A549 (cell line): ENCODE results near the gene FGD4. TPM values are rescaled to one million over a fixed set of nuclear protein-coding genes. Genes with fewer than 3 reads are reported as not detected.

Source experiments
- ATAC-seq, 2 experiments: fragments of 200-7000 bp in 1 of 2; fragments of >200 bp in 1 of 2; cut with Nextera tagmentation in 1 of 2; cut with Tn5 transposase in 1 of 2; 3 replicates each; pipeline versions ENCODE4 v1.8.0 to v1.9.1; 2018 to 2020; ENCODE audit warnings: mild to moderate bottlenecking in 1 of 2, moderate library complexity in 1 of 2
- CTCF ChIA-PET: fragments of 300-600 bp; sonication (Branson Sonifier 250); formaldehyde crosslinking; extraction: SDS; loops from one replicate; lab custom pipeline; 2021; ENCODE audit warnings: antibody characterized with exemption, inconsistent platforms; lab: Yijun Ruan, JAX
- POLR2A ChIA-PET: fragments of 350-600 bp; formaldehyde crosslinking; extraction: SDS; loops from one replicate; lab custom pipeline; 2021; ENCODE audit warnings: antibody characterized with exemption, inconsistent platforms; lab: Yijun Ruan, JAX
- DNase-seq, 2 experiments: peaks; one replicate each; pipeline versions ENCODE4 v3.0.0 to v3.0.0-alpha.2; 2011 to 2016; ENCODE audit warnings: low read depth in 1 of 2, low spot score in 1 of 2
- FAIRE-seq: peaks from 2 replicates; lab custom pipeline; 2011; peaks lifted over from hg19 to GRCh38; lab: Jason Lieb, UNC
- H3K27ac ChIP-seq, 2 experiments: fragments of >200 bp; sonication (Bioruptor Twin); formaldehyde crosslinking; 3 replicates each; pipeline ENCODE4 v1.5.1; 2016 to 2017
- H3K4me1 ChIP-seq: fragments of >200 bp; sonication (Bioruptor Twin); formaldehyde crosslinking; 3 replicates; pipeline ENCODE4 v1.6.1; 2016
- H3K4me2 ChIP-seq: fragments of >200 bp; sonication (Bioruptor Twin); formaldehyde crosslinking; 3 replicates; pipeline ENCODE4 v1.6.1; 2016
- H3K4me3 ChIP-seq: fragments of >200 bp; sonication (Bioruptor Twin); formaldehyde crosslinking; 3 replicates; pipeline ENCODE4 v1.5.1; 2016
- H3K9me3 ChIP-seq: fragments of >200 bp; sonication (Bioruptor Twin); formaldehyde crosslinking; 3 replicates; pipeline ENCODE4 v1.6.1; 2016
- CBX2 ChIP-seq: fragments of 200-600 bp; sonication (generic); IDR thresholded peaks from 2 replicates; pipeline ENCODE4 v1.6.1; 2016; ENCODE audit warnings: low read depth, mild to moderate bottlenecking, borderline replicate concordance
- CEBPB ChIP-seq, 2 experiments: fragments of >200 bp in 1 of 2; sonication (Bioruptor Twin) in 1 of 2; formaldehyde crosslinking in 1 of 2; IDR thresholded peaks; 2 replicates each; pipeline ENCODE4 v1.6.1; 2012 to 2016
- ESRRA ChIP-seq: fragments of 150-350 bp; IDR thresholded peaks from 2 replicates; pipeline ENCODE4 v1.6.1; 2014; ENCODE audit warnings: mild to moderate bottlenecking, low read length, borderline replicate concordance
- FOSL2 ChIP-seq, 2 experiments: fragments of 450-650 bp in 1 of 2; fragments of >200 bp in 1 of 2; sonication (Bioruptor Twin) in 1 of 2; formaldehyde crosslinking; IDR thresholded peaks; 2 replicates each; pipeline versions ENCODE4 v1.5.0 to v1.6.1; 2016 to 2020; ENCODE audit warnings: mild to moderate bottlenecking in 1 of 2, moderate library complexity in 1 of 2
- GATA3 ChIP-seq: IDR thresholded peaks from 2 replicates; pipeline ENCODE4 v1.6.1; 2012; ENCODE audit warnings: borderline replicate concordance
- JUNB ChIP-seq: fragments of >200 bp; sonication (Bioruptor Twin); formaldehyde crosslinking; IDR thresholded peaks from 2 replicates; pipeline ENCODE4 v1.6.1; 2016
- KDM1A ChIP-seq: fragments of 200-600 bp; sonication (generic); IDR thresholded peaks from 2 replicates; pipeline ENCODE4 v1.6.1; 2016; ENCODE audit warnings: low read depth, mild to moderate bottlenecking
- KDM5A ChIP-seq: fragments of 200-600 bp; sonication (generic); IDR thresholded peaks from 2 replicates; pipeline ENCODE4 v1.6.1; 2016; ENCODE audit warnings: antibody characterized with exemption, mild to moderate bottlenecking
- MAFK ChIP-seq: fragments of 450-650 bp; IDR thresholded peaks from 2 replicates; pipeline ENCODE4 v1.6.1; 2014; ENCODE audit not compliant: partially characterized antibody
- MYC ChIP-seq: IDR thresholded peaks from 2 replicates; pipeline ENCODE4 v1.6.1; 2012; ENCODE audit warnings: mild to moderate bottlenecking, inconsistent platforms, low read length, improper control_type of control experiment, borderline replicate concordance
- POLR2A ChIP-seq: IDR thresholded peaks from 2 replicates; pipeline ENCODE4 v1.6.1; 2012; ENCODE audit warnings: mild to moderate bottlenecking, low read length
- POLR2AphosphoS2 ChIP-seq: conservative IDR thresholded peaks from 2 replicates; pipeline ENCODE4 v1.6.1; 2012; ENCODE audit warnings: low read length, improper control_type of control experiment, inconsistent platforms
- RARB ChIP-seq: fragments of 250-450 bp; sonication (Bioruptor Pico); IDR thresholded peaks from 2 replicates; pipeline ENCODE4 v1.8.0; 2021; ENCODE audit warnings: mild to moderate bottlenecking, moderate library complexity
- RFX5 ChIP-seq: fragments of 450-650 bp; IDR thresholded peaks from 2 replicates; pipeline ENCODE4 v1.7.1; 2014; ENCODE audit warnings: antibody characterized with exemption, mild to moderate bottlenecking, moderate library complexity
- TP53 ChIP-seq: fragments of 250-450 bp; sonication (Bioruptor Pico); IDR thresholded peaks from 2 replicates; pipeline ENCODE4 v1.5.0; 2021; ENCODE audit warnings: mild to moderate bottlenecking, moderate library complexity
- ZNF302 ChIP-seq: fragments of 250-450 bp; sonication (Bioruptor Pico); IDR thresholded peaks from 2 replicates; pipeline ENCODE4 v1.9.0; 2021; ENCODE audit warnings: inconsistent platforms, mild to moderate bottlenecking, moderate library complexity
- ZSCAN20 ChIP-seq: fragments of 250-450 bp; sonication (Bioruptor Pico); IDR thresholded peaks from 2 replicates; pipeline ENCODE4 v1.8.0; 2022; ENCODE audit warnings: mild to moderate bottlenecking, moderate library complexity
- WGBS: methylation state at CpG from one replicate; pipeline ENCODE4 v1.1.6; 2017; ENCODE audit errors: missing lambda C conversion rate; 5-methylcytosine and 5-hydroxymethylcytosine counted together
- polyA plus RNA-seq, 4 experiments: library from polyadenylated mRNA; depleted of rRNA in 3 of 4; stranded (reverse); fragments of >200 nt; fragmentation: RNase III in 1 of 4; extraction: RNeasy Plus Mini Kit Qiagen cat#74134 plus additional on column Dnase treatment in 1 of 4; gene quantifications; 2 replicates in 3 of 4; 3 replicates in 1 of 4; pipeline ENCODE4 v1.2.3, GENCODE V29; 2011 to 2017
- TF ChIP-seq, protein P1 (sequence below): fragments of >200 bp; sonication (Bioruptor Twin); formaldehyde crosslinking; IDR thresholded peaks from 3 replicates; pipeline ENCODE4 v1.5.1; 2016
- TF ChIP-seq, protein P2 (sequence below): fragments of 200-600 bp; sonication (generic); IDR thresholded peaks from 2 replicates; pipeline ENCODE4 v1.6.1; 2016; ENCODE audit warnings: antibody characterized with exemption, mild to moderate bottlenecking, moderate library complexity
- TF ChIP-seq, protein P3 (sequence below): IDR thresholded peaks from 2 replicates; pipeline ENCODE4 v1.6.1; 2012
- TF ChIP-seq, protein P4 (sequence below): fragments of 450-650 bp; IDR thresholded peaks from 2 replicates; pipeline ENCODE4 v1.6.1; 2014; ENCODE audit warnings: antibody characterized with exemption

Gene FGD4
- polyA plus RNA-seq, 2 of the 4 experiments (the other 2 are of a cell fraction) = 2.2 to 6.0 TPM

DNA sequence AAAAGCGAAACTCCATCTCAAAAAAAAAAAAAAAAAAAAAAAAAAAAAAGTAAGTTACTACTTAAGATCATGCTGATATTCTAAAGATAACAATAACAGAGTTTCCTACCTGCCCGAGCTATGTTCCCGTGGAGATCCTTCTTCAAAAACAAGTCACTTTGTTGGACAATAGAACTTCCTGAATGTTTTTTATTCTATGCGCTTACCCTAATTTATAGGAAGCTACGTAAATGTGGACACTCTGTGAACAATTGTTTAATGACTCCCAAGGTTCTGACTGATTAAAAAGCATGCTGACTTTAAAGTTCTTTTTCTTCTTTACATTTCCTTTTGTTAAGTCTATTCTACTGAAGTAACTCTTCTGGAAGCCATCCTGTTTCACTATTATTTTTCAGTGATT is 52.5 kb downstream of the FGD4 start (continued):
- TF ChIP-seq, protein P1, sequence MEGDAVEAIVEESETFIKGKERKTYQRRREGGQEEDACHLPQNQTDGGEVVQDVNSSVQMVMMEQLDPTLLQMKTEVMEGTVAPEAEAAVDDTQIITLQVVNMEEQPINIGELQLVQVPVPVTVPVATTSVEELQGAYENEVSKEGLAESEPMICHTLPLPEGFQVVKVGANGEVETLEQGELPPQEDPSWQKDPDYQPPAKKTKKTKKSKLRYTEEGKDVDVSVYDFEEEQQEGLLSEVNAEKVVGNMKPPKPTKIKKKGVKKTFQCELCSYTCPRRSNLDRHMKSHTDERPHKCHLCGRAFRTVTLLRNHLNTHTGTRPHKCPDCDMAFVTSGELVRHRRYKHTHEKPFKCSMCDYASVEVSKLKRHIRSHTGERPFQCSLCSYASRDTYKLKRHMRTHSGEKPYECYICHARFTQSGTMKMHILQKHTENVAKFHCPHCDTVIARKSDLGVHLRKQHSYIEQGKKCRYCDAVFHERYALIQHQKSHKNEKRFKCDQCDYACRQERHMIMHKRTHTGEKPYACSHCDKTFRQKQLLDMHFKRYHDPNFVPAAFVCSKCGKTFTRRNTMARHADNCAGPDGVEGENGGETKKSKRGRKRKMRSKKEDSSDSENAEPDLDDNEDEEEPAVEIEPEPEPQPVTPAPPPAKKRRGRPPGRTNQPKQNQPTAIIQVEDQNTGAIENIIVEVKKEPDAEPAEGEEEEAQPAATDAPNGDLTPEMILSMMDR = no peak
- TF ChIP-seq CEBPB (IDR thresholded peaks at IDR 0.05) (no peak), CBX2 (no peak), ZNF302 (CRISPR knock-in tag) (no peak), KDM5A (no peak), GATA3 (no peak), KDM1A (no peak), POLR2A (no peak)
- TF ChIP-seq, protein P2, sequence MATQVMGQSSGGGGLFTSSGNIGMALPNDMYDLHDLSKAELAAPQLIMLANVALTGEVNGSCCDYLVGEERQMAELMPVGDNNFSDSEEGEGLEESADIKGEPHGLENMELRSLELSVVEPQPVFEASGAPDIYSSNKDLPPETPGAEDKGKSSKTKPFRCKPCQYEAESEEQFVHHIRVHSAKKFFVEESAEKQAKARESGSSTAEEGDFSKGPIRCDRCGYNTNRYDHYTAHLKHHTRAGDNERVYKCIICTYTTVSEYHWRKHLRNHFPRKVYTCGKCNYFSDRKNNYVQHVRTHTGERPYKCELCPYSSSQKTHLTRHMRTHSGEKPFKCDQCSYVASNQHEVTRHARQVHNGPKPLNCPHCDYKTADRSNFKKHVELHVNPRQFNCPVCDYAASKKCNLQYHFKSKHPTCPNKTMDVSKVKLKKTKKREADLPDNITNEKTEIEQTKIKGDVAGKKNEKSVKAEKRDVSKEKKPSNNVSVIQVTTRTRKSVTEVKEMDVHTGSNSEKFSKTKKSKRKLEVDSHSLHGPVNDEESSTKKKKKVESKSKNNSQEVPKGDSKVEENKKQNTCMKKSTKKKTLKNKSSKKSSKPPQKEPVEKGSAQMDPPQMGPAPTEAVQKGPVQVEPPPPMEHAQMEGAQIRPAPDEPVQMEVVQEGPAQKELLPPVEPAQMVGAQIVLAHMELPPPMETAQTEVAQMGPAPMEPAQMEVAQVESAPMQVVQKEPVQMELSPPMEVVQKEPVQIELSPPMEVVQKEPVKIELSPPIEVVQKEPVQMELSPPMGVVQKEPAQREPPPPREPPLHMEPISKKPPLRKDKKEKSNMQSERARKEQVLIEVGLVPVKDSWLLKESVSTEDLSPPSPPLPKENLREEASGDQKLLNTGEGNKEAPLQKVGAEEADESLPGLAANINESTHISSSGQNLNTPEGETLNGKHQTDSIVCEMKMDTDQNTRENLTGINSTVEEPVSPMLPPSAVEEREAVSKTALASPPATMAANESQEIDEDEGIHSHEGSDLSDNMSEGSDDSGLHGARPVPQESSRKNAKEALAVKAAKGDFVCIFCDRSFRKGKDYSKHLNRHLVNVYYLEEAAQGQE = no peak

DNA sequence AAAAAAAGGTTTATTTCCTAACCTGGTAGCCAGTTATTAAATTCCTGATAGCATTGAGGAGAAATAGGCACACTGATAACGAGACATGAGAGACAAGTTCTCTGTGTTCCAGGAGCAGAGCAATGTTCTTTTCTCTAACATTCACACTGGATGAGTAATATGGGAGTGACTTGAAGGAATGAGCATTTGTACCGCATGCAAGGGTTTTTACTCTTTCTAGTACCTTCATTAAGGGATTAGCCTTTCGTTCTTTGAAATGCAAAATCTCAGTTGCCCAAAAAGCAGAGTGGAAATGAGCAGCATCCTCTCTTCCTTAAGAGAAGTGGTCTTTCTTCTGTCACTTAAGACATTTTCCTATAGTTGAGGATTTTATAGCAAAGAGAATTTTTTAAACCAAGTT is 54.7 kb downstream of the FGD4 start:
- 2% methylated on average over 3 of the region's 3 CpGs for WGBS
- no peak for TF ChIP-seq POLR2A
- TF ChIP-seq JUNB = 0 out of 2 replicates have a peak, but pooled peaks have one; percentile 11
- TF ChIP-seq FOSL2 (IDR thresholded peaks at IDR 0.05) = no peak
- peak; percentile 60 for TF ChIP-seq FOSL2 (CRISPR knock-in tag; IDR thresholded peaks at IDR 0.05)
- TF ChIP-seq, protein P3, sequence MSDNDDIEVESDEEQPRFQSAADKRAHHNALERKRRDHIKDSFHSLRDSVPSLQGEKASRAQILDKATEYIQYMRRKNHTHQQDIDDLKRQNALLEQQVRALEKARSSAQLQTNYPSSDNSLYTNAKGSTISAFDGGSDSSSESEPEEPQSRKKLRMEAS = peak; percentile 39; the same call in 1 of the 2 replicates
- Histone ChIP-seq H3K4me3 (peak overlapping the region; percentile 7; the same call in 1 of the 3 replicates), H3K27ac (peak overlapping the region; percentile 75 to 82), H3K4me2 (peak overlapping the region; percentile 75), H3K9me3 (no peaks in the 10 kb centered on the region), H3K4me1 (peaks cover 64% of the 10 kb centered on the region)
- peak; percentile 47 to 65 for DNase-seq
- ChIA-PET CTCF (interaction anchor here (1.0 to 5.5 kb wide), 7 partner anchors 11 to 301 kb away, joined by 5 to 46 read pairs (median 27); partner anchors contain the start of genes FGD4 and YARS2), POLR2A (no interaction called here)
- peak; percentile 68 to 84; a peak in 5 of 6 replicates for ATAC-seq
- FAIRE-seq = peak; percentile 98

DNA sequence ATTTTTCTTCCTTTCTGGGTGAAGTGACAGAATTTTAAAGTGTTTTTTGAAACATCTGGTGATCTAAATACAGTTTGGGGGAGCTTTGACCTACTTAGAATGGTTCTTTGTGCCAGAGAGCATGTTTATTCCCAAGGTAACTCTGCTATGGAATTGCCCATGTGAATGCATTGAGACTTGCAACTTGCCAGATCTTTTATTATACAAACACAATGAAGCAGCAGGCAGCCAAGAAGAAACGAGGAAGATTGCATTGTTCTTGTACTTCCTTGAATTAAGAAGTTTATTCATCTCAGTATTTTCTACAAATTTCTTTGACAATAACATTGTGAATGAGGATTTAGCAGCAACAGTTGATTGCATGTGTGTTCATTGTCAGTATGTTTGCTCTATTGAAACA is 55.5 kb downstream of the FGD4 start:
- POLR2A ChIA-PET = no interaction called here
- ATAC-seq = no peak
- no peak for DNase-seq
- FAIRE-seq = peak; percentile 86
- 2% methylated on average over 1 of the region's 1 CpG for WGBS
- H3K9me3 ChIP-seq = no peaks in the 10 kb centered on the region
- peak overlapping the region; percentile 75 to 82 for H3K27ac ChIP-seq
- H3K4me2 ChIP-seq = peak overlapping the region; percentile 75
- H3K4me3 ChIP-seq = no peak overlapping the region
- peaks cover 64% of the 10 kb centered on the region for H3K4me1 ChIP-seq
- CTCF ChIA-PET = interaction anchor here (0.6 to 5.5 kb wide), 25 partner anchors 12 to 302 kb away, joined by 3 to 46 read pairs (median 4); partner anchors contain the start of genes FGD4 and YARS2
- TF ChIP-seq RFX5 = no peak
- TF ChIP-seq CBX2 = no peak
- TF ChIP-seq TP53 = no peak
- no peak for TF ChIP-seq MAFK
- TF ChIP-seq, protein P4, sequence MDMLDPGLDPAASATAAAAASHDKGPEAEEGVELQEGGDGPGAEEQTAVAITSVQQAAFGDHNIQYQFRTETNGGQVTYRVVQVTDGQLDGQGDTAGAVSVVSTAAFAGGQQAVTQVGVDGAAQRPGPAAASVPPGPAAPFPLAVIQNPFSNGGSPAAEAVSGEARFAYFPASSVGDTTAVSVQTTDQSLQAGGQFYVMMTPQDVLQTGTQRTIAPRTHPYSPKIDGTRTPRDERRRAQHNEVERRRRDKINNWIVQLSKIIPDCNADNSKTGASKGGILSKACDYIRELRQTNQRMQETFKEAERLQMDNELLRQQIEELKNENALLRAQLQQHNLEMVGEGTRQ = no peak
- TF ChIP-seq ZSCAN20 (CRISPR knock-in tag) = no peak
- TF ChIP-seq ESRRA = no peak
- TF ChIP-seq RARB = no peak
- TF ChIP-seq FOSL2 (IDR thresholded peaks at IDR 0.05) = no peak
- no peak for TF ChIP-seq FOSL2 (CRISPR knock-in tag; IDR thresholded peaks at IDR 0.05)
- no peak for TF ChIP-seq POLR2AphosphoS2
- no peak for TF ChIP-seq MYC
- no peak for TF ChIP-seq JUNB
